Hematopoietic multipotent progenitor cell treated with erythropoietin and hydrocortisone succinate and interleukin-3 and kit ligand, for 17 days (in vitro differentiated cells): ENCODE data around the gene ADGRG6.
"Not testable (repeated sequence)": the region's sequence is repeated elsewhere in the genome, so short reads cannot be mapped to it uniquely, and the experiment has no call there.

Experiments used
- DNase-seq: peaks from one replicate; pipeline ENCODE4 v3.0.0-alpha.2; 2015; ENCODE audit warnings: low spot score

The ADGRG6 gene

DNA sequence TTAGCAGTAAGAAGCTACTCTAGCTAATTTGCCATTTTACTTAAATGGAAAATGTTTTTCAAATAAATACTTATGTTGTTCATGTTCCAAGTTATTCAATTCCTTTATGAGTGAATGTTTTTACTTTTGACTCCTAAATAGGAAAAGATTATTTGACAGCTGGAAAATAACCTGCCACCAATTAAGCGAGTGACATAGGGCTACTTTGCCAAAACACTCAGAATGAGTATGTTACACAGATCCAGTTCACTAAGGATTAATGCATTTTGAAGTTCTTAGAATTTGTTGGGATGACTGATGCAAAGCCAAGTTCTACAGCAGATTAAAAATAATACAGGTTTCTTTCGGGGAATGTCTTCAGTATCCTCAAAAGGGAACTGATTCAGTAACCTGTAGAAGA lies 144.4 kb downstream of the ADGRG6 start:
- DNase-seq: no peak

DNA sequence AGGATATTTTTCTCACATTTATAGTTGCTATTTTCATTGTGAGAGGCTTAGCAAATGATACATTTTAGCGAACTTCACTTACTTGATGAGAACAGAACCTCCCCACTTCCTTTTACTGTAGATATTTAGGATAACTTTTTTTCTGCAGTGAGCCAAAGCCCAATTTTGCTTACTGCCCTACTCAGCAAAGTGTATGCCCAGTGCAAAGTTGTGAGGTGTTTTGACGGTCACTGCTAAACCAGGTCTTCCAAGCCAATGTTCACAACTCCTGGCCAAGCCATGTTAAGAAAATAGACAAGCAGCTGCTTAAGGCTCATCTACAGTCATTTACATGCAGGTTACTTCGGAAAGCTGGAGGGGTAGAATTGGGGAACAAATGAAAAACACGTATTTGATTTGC lies 144.8 kb downstream of the ADGRG6 start:
- no peak for DNase-seq

DNA sequence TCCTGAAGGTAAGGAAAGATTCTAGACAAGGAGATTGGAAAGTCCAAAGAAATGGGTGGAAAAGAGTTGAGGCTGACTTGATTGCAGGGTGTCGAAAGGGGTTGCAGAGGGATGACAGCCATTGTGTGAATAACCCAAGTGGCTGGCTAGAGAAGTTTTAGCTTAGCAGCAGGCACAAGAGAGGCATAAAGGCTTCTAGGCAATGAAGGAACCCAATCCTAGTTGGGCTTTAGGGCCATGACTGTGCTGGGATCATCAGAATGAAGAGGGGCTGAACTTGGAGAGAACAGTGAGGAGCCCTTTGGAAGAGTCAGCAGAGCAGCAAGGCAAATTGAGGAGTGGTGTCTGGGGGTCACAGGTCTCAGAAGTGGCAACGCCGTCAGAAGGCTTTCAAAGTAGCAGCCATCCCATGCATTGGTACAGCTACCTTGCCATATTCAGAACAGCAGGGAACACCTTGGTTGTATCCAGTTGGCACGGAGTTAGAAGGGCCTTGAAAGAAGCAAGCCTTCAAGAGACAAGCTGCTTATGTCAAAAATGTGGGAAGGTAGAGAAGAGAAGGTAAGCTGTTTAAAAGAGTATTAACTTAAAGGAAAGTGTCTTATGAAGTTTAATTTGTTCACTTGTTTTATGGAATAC lies 146.4 kb downstream of the ADGRG6 start:
- no peak for DNase-seq

DNA sequence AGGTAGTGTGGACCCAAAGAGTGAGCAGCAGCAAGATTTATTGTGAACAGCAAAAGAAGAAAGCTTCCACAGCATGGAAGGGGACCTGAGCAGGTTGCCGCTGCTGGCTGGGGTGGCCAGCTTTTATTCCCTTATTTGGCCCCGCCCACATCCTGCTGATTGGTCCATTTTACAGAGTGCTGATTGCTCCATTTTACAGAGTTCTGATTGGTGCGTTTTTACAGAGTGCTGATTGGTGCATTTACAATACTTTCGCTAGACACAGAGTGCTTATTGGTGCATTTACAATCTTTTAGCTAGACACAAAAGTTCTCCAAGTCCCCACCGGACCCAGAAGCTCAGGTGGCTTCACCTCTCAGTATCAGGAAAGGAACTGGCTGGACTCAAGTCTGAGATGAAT lies 149.0 kb downstream of the ADGRG6 start:
- not testable (repeated sequence) for DNase-seq

DNA sequence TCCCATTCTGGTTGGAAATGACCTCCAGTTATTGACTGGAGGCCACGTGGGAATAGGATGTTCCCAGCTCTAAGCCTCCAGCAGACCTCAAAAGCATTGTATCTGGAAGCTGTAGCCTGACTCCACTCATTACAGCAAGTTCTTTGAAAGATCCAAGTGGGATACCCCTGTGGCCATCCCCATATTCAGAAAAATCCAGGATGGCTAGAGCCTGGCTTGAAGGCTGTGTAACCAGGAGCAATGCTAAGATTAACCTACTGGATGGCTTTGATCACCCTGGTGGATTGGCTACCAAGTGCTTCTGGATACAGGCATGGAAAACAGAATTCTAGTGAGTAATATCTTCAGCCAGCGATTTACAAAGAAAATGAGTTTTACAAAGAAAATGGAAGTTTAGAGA lies 151.2 kb downstream of the ADGRG6 start:
- no peak for DNase-seq

DNA sequence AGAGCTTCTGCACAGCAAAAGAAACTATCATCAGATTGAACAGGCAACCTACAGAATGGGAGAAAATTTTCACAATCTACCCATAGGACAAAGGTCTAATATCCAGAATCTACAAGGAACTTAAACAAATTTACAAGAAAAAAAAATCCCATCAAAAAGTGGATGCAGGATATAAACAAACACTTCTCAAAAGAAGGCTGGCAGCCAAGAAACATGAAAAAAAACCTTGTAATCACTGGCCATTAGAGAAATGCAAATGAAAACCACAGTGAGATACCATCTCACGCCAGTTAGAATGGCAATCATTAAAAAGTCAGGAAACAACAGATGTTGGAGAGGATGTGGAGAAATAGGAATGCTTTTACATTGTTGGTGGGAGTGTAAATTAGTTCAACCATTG lies 152.4 kb downstream of the ADGRG6 start:
- not testable (repeated sequence) for DNase-seq

DNA sequence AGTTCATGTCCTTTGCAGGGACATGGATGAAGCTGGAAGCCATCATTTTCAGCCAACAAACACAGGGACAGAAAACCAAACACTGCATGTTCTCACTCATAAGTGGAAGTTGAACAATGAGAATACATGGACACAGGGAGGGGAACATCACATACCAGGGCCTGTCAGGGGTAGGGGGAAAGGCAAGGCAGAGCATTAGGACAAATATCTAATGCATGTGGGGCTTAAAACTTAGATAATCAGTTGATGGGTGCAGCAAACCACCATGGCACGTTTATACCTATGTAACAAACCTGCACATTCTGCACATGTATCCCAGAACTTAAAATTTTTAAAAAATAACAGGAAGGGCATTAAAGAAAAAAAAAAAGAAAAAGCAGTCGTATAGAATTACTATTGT lies 153.0 kb downstream of the ADGRG6 start:
- not testable (repeated sequence) for DNase-seq

DNA sequence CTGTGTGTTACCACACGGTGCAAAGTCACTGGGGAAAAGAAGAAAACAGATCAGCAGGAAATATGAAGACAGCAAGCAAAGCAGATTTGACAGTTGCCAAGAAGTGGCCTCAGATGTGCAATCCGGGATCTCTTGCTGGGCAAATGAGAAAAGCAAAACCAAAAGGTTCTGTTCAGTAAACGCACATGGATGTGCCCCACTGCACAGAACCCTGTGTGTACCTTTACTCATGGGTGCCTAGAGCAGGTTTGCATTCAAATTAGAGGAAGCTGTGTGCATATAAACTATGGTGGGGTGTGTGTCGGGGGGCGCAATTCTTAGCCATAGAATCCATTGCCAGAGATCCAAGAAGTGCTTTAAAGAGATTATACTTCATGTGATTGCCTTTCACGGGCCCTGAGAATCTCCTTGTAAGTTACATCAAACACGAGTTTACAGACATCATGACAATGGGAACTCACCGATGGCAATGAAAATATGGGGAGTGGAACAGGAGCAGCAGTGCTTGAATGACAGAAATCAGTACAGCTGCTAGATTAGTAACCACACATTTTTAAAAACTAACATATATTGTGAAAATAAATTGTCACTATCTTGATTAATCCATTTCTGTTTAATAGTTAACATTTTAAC lies 154.3 kb downstream of the ADGRG6 start:
- DNase-seq: no peak

DNA sequence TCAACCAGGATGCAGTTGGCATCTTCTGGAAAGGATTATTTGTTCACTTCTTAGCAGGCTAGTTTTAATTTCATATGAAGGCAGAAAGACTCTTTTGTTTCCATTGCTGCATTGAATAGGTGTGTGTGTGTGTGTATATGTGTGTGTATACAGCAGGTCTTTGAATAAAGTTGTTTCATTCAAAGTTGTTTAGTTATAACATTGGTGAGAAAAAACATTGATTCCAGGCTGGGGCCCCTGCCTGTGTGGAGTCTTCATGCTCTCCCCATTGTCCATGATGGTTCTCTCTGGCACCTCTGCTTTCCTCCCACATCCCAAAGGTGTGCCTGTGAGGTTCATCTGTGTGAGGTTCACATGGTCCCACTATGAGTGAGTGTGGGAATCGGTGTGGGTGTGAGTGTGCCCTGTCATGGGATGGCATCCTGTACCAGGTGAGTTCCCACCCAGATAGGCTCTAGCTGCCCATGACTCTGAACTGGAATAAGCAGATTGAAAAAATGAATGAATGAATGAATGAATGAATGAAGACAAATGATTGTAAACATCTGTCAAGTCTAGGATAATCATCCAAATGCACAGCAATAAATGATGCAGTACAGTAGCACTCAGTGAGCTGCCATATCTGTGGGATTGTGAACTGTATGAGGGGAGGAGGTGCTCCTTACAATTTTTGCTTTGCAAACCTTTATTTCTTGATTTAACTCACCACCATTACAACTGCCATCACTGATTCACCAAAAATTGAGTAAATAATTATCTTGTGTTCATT lies 156.0 kb downstream of the ADGRG6 start:
- no peak for DNase-seq

DNA sequence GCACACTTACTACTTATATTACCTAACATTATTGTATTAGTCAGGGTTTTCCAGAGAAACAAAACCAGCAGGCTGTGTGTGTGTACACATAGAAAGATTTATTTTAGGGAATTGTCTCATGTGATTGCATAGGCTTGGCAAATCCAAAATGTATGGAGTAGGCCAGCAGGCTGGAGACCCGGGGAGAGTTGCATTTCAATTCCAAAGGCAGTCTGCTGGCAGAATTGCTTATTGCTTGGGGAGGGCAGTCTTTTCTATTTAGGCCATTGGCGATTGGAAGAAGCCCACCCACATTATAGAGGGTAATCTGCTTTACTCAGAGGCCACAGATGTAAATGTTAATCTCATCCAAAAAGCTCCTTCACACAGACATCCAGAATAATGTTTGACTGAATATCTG lies 157.0 kb downstream of the ADGRG6 start:
- no peak for DNase-seq

DNA sequence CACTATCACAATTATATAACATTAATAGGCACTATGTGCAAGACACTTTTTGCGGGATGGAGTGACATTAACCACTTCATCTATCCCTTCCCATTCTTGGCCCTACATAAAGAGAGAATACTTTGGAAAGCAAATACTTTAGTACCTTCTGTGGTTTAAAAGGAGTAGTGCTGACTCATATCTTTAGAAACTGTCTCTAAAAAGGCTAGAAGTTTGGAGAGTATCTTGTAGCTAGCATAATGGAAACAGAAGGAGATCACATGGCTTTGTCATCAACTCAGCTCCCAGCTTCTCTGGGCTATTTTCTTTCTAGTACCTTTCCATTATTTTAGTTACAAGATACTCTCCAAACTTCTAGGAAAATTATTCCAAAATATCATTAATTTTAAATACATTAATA lies 157.5 kb downstream of the ADGRG6 start:
- no peak for DNase-seq

DNA sequence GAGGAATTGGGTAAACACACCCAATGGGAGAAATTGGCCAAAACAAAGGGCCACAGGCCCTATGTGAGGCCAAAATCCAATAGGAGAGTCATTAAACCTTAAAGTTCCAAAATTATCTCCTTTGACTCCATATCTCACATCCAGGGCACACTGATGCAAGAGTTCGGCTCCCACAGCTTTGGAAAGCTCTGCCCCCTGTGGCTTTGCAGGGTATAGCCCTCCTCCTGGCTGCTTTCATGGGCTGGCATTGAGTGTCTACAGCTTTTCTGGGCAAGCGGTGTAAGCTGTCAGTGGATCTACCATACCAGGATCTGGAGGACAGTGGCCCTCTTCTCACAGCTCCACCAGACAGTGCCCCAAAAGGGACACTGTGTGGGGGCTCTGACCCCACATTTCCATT lies 160.5 kb downstream of the ADGRG6 start:
- no peak for DNase-seq

DNA sequence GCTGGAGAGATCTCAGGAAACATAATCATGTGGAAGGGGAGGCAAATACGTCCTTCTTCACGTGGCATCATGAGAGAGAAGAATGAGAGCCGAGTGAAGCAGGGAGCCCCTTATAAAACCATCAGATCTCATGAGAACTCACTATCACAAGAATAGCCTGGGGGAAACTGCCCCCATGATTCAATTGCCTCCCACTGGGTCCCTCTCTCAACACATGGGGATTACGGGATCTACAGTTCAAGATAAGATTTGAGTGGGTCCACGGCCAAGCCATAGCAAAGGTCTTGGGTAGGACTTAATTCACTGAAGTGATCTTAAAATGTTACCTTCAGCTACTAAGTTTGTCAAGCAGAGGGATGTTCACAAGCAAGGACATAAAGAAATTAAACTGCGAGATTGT lies 162.2 kb downstream of the ADGRG6 start:
- DNase-seq: no peak

DNA sequence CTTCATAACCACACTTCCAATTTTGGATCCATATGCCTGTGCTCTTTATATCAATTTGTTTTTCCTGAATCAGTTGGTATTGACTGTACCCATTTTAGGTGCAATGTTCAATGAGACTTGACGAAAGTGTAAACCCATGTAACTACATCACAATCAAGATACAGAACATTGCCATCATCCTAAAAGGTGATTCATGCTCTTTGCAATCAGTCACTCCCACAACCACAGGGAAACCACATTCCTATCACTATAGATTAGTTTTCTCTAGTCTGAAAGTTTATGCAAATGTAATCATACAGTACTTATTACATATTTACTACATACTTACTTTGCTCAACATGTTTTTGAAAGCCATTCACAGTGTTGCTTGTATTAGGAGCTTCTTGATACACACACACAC lies 167.4 kb downstream of the ADGRG6 start:
- DNase-seq: no peak

DNA sequence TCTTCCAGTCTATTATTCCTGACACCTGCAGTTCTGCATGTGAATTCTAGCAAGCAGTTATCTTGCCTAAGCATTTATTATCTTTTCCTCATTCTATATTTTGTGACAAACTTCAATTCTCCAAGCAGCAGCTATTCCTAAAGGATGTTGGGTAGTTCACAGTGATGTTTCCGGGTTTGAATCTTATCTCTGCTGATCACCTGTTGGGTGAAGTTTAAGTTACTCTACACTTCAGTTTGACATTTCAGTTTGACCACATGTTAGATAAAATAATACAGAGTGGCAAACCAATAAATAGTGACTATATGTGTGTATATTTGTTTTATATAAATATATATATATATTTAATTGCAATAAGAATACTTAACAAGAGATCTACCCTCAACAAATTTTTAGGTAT lies 168.6 kb downstream of the ADGRG6 start:
- no peak for DNase-seq

DNA sequence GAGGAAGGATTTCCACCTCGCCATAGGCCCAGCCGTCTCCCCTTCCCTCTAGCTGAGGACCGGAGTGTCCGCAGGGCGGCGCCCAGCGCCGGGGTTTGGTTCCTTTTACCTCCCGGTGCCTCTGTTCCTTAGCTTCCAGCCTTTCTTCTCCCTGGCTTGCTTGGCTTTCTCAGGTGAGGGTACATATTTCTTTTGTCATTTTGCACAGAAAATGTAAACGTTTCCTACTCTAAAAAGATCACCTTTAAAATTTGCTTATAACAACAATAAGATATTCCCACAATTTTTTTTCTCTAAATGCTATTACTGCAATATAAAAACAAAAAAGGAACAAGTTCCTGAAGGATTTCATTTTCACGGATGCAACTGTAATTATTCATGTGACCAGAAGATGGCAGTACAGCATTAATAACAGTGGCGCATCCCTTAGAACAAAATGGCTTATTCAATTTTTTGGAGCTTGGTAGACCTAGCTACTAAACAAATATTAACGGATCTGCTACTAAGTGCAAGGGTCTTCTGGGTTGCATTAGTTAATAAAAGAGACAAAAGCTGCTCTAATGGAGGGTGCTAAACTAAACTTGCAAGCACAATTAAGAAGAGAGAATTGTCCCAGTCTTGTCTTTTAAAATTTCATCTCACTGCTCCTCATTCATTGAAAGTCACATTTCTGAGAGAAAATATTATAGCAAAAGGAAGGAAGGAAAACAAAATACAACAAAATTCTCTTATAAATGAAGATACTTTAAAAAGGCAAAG lies 172.9 kb downstream of the ADGRG6 start:
- peak; percentile 36 for DNase-seq

DNA sequence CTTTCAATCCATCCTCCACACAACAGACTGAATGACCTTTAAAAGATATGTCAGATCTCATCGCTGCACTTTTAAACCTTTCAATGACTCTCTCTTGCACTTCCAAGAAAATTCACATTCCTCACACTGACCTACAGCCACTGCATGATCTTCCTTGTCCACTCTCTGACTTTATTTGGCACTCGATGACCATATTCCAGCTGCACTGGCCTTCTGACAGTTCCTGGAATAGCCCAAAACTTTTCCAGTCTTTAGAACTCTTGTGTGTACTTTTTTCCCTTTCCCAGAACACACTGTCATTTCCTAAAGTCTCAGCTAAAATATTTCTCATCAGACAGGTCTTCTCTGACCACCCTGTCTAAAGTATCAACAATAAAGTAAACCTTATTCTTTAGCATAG lies 174.6 kb downstream of the ADGRG6 start:
- DNase-seq: no peak

DNA sequence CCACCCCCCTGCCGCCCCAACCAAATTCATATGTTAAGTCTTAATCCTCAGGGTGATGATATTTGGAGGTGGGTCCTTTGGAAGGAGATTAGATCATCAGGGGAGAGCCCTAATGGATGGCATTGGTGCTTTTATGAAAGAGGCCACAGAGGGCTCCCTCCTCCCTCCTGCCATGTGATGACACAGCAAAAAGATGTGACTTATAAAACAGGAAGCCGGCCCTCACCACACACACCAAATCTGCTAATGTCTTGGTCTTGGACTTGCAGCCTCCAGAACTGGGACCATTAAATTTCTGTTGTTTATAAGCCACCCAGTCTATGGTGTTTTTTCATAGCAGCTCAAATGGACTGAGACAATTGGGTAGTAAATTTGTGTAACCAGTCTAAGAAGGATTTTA lies 176.3 kb downstream of the ADGRG6 start:
- no peak for DNase-seq

DNA sequence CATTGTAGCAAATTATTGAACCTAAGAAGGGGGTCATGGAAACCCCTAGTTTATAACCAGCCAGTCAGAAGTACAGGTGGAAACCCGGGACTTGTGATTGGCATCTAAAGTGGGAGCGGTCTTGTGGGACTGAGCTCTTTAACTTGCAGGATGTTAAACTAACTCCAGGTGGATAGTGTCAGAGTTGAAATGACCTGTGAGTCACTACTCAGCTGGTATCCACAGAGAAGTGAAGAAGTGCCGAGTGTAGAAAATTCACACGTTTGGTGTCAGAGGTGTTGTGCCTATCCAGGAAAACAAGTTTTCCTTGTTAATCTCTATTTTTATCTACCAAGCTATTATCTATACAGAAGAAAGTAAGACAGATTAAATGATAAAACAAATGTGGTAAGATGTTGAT lies 179.7 kb downstream of the ADGRG6 start:
- no peak for DNase-seq

DNA sequence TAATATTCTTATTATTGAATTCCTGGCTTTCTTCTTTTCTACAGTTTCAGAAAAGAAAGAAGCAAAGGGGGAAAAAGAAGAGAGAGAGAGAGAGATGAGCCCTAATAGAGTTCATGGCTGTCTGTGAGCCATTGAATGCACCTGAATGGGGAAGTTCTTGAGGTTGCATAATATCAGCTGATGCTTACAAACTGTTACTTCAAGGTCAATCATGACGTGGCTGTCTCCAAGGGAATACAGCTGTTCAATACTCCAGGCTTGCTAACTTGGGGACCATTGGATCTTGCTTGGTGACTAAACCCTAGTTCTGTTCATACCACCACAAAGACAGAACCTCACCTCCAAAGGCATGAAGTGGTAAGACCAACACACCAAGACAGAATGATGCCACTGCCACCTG lies 180.4 kb downstream of the ADGRG6 start:
- no peak for DNase-seq

DNA sequence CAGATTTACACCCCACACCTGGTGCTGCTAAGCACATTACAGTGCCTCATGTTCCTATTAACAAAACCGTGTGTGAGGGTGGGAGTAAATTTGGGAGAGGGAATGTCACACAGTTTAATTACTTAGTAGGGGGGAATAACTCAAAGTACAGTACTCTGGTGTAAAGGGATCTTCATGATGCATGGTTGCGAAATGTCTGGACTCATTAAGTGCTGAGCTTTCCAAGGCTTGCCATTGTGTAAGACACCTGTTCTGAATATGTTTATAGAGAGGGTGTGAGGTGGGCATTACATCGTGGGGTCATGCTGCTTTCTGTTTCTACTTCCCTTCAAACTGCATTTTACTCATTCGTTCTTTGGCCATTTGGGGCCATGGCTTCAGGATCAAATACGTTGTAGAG lies 181.2 kb downstream of the ADGRG6 start:
- no peak for DNase-seq

DNA sequence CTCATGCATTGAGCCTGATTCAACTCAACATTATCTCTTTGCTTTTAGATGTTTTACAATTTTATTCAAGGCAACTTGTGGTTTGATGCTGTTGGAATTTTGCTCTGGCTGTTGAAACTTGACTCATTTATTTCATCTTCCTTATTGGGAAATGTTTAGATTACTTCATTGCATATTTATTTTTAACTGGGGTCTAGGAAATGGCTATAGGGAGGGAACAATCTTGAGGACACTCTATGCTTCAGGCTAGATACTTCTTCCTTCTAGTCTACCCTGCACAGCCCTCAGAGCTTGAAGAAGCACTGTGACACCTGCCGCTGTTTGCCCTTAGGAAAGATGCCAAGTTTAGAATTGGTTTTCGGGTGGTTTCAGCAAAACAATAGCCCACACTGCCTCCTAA lies 183.4 kb downstream of the ADGRG6 start:
- DNase-seq: no peak
